ENCODE data around the gene BRICD5. TPM values are rescaled to one million over a fixed set of nuclear protein-coding genes. Genes with fewer than 3 reads are reported as not detected.
A peak's percentile ranks its signal among the peaks of the same experiment; 100 is the strongest.
"Not testable (repeated sequence)": the region's sequence is repeated elsewhere in the genome, so short reads cannot be mapped to it uniquely, and the experiment has no call there.

Gene BRICD5
- total and polyA plus RNA-seq, 4 donors, result 2.1 to 13.5 (median 9.3) TPM

GRCh38 chr16:2204416-2205103 is 6.1 kb downstream of the BRICD5 start:
- peaks cover 0 to 4% (median 0%) of the 10 kb centered on the region in 3 donors for H3K27me3 ChIP-seq (ENCODE audit: control insufficient read depth in 3 of 3, insufficient read depth in 3 of 3, low read length in 2 of 3)
- H3K36me3 ChIP-seq (ENCODE audit: control insufficient read depth in 4 of 4, insufficient read depth in 4 of 4, low read length in 4 of 4), result peaks cover 0 to 29% (median 4%) of the 10 kb centered on the region in 4 donors
- DNase-seq (no peak), ATAC-seq (ENCODE audit: insufficient read depth, low FRiP score) (no peak)
- no peak overlapping the region for H3K9ac ChIP-seq (ENCODE audit: insufficient read depth in 1 of 2, low read length in 2 of 2)
- H3K4me3 ChIP-seq, result no peak overlapping the region
- no peak for TF ChIP-seq CTCF (IDR thresholded peaks at IDR 0.05; ENCODE audit: control extremely low read depth, extremely low read depth)
- H3K9me3 ChIP-seq (ENCODE audit: control insufficient read depth in 4 of 4, insufficient read depth in 3 of 4, low read length in 3 of 4), result no peaks in the 10 kb centered on the region
- H3K4me1 ChIP-seq (ENCODE audit: control insufficient read depth in 5 of 5, insufficient read depth in 5 of 5, low read length in 5 of 5), result peaks cover 0 to 11% (median 8%) of the 10 kb centered on the region in 5 donors
- peak overlapping the region; percentile 98 for H3K27ac ChIP-seq (ENCODE audit: low read depth in 1 of 2, low read length in 1 of 2)
- 83 to 87% methylated on average over 13 of the region's 13 CpGs for WGBS, 2 donors

- not testable (repeated sequence) for H3K9ac ChIP-seq (ENCODE audit: insufficient read depth in 1 of 2, low read length in 2 of 2); H3K4me3 ChIP-seq; H3K27ac ChIP-seq (ENCODE audit: low read depth in 1 of 2, low read length in 1 of 2); ATAC-seq (ENCODE audit: insufficient read depth, low FRiP score); H3K9me3 ChIP-seq (ENCODE audit: control insufficient read depth in 4 of 4, insufficient read depth in 3 of 4, low read length in 3 of 4); DNase-seq
- Histone ChIP-seq H3K36me3 (ENCODE audit: control insufficient read depth in 4 of 4, insufficient read depth in 4 of 4, low read length in 4 of 4) (peaks cover 0 to 15% (median 2%) of the 10 kb centered on the region in 4 donors), H3K4me1 (ENCODE audit: control insufficient read depth in 5 of 5, insufficient read depth in 5 of 5, low read length in 5 of 5) (peaks cover 0 to 11% (median 8%) of the 10 kb centered on the region in 5 donors), H3K27me3 (ENCODE audit: control insufficient read depth in 3 of 3, insufficient read depth in 3 of 3, low read length in 2 of 3) (peaks cover 0 to 13% (median 5%) of the 10 kb centered on the region in 3 donors)
- WGBS, 2 donors, result 96 to 97% methylated on average over 8 of the region's 8 CpGs
Observed at GRCh38 chr16:2203119-2203688, 7.5 kb downstream of the BRICD5 start.

- Histone ChIP-seq H3K36me3 (ENCODE audit: control insufficient read depth in 4 of 4, insufficient read depth in 4 of 4, low read length in 4 of 4) (no peaks in the 10 kb centered on the region), H3K9me3 (ENCODE audit: control insufficient read depth in 4 of 4, insufficient read depth in 3 of 4, low read length in 3 of 4) (no peaks in the 10 kb centered on the region), H3K4me1 (ENCODE audit: control insufficient read depth in 5 of 5, insufficient read depth in 5 of 5, low read length in 5 of 5) (peaks cover 0 to 9% (median 5%) of the 10 kb centered on the region in 5 donors), H3K9ac (ENCODE audit: insufficient read depth in 1 of 2, low read length in 2 of 2) (no peak overlapping the region), H3K27me3 (ENCODE audit: control insufficient read depth in 3 of 3, insufficient read depth in 3 of 3, low read length in 2 of 3) (peaks cover 0 to 31% (median 14%) of the 10 kb centered on the region in 3 donors), H3K27ac (ENCODE audit: low read depth in 1 of 2, low read length in 1 of 2) (no peak overlapping the region), H3K4me3 (no peak overlapping the region)
- DNase-seq, result no peak
- no peak for ATAC-seq (ENCODE audit: insufficient read depth, low FRiP score)
- WGBS, 2 donors, result 88 to 91% methylated on average over 6 of the region's 6 CpGs
- TF ChIP-seq CTCF (IDR thresholded peaks at IDR 0.05; ENCODE audit: control extremely low read depth, extremely low read depth), result no peak
Observed at GRCh38 chr16:2200313-2200712, 10.3 kb downstream of the BRICD5 start.

GRCh38 chr16:2199621-2200139 is 11.0 kb downstream of the BRICD5 start:
- Histone ChIP-seq H3K4me3 (no peak overlapping the region), H3K9me3 (ENCODE audit: control insufficient read depth in 4 of 4, insufficient read depth in 3 of 4, low read length in 3 of 4) (no peaks in the 10 kb centered on the region), H3K27me3 (ENCODE audit: control insufficient read depth in 3 of 3, insufficient read depth in 3 of 3, low read length in 2 of 3) (peaks cover 0 to 36% (median 21%) of the 10 kb centered on the region in 3 donors), H3K27ac (ENCODE audit: low read depth in 1 of 2, low read length in 1 of 2) (no peak overlapping the region), H3K9ac (ENCODE audit: insufficient read depth in 1 of 2, low read length in 2 of 2) (no peak overlapping the region), H3K4me1 (ENCODE audit: control insufficient read depth in 5 of 5, insufficient read depth in 5 of 5, low read length in 5 of 5) (peaks cover 0 to 8% (median 5%) of the 10 kb centered on the region in 5 donors), H3K36me3 (ENCODE audit: control insufficient read depth in 4 of 4, insufficient read depth in 4 of 4, low read length in 4 of 4) (no peaks in the 10 kb centered on the region)
- whole genome bisulfite sequencing, 2 donors, result 68 to 73% methylated on average over 14 of the region's 14 CpGs
- DNase-seq (no peak), ATAC-seq (ENCODE audit: insufficient read depth, low FRiP score) (no peak)
- no peak for TF ChIP-seq CTCF (IDR thresholded peaks at IDR 0.05; ENCODE audit: control extremely low read depth, extremely low read depth)

All from lung (tissue), 12 donors.